Fibroblast of skin of left quadriceps (primary cell): ENCODE data around the gene RABIF.
"Not testable (repeated sequence)": the region's sequence is repeated elsewhere in the genome, so short reads cannot be mapped to it uniquely, and the experiment has no call there.

Experiments
- DNase-seq, 2 experiments: peaks; one replicate each; pipeline ENCODE4 v3.0.0-alpha.2; 2013; ENCODE audit warnings: low read depth in 2 of 2

RABIF gene

GRCh38 chr1:202834771-202835547, 54.0 kb downstream of the RABIF start:
- no peak for DNase-seq

- DNase-seq, result no peak
Measured at GRCh38 chr1:202831906-202832305, 57.0 kb downstream of the RABIF start.

GRCh38 chr1:202829223-202829622, 59.7 kb downstream of the RABIF start:
- not testable (repeated sequence) for DNase-seq
